Fibroblast of lung (primary cell): ENCODE measurements around the gene ZNF521. TPM values are rescaled to one million over a fixed set of nuclear protein-coding genes. Genes with fewer than 3 reads are reported as not detected.
A peak's percentile ranks its signal among the peaks of the same experiment; 100 is the strongest.
"Not testable (repeated sequence)": the region's sequence is repeated elsewhere in the genome, so short reads cannot be mapped to it uniquely, and the experiment has no call there.

Experiments used
- DNase-seq, 2 donors: peaks; one replicate each; pipeline versions ENCODE4 v3.0.0 to v3.0.0-alpha.2; 2010; ENCODE audit warnings: low read depth in 2 of 2
- H2AFZ ChIP-seq: 2 replicates; pipeline ENCODE4 v1.5.1; 2012; ENCODE audit warnings: low read length, control low read depth, inconsistent platforms
- H3K27ac ChIP-seq: 2 replicates; pipeline ENCODE4 v1.5.1; 2011; ENCODE audit warnings: low read length, control low read depth; ENCODE audit not compliant: insufficient read depth
- H3K27me3 ChIP-seq: 2 replicates; pipeline ENCODE4 v1.5.1; 2011; ENCODE audit warnings: mild to moderate bottlenecking, low read length; ENCODE audit not compliant: control insufficient read depth, insufficient read depth
- H3K36me3 ChIP-seq: 2 replicates; pipeline ENCODE4 v1.5.1; 2011; ENCODE audit warnings: low read length; ENCODE audit not compliant: control insufficient read depth, insufficient read depth
- H3K4me1 ChIP-seq: 2 replicates; pipeline ENCODE4 v1.5.1; 2011; ENCODE audit warnings: low read length; ENCODE audit not compliant: control insufficient read depth, insufficient read depth; ENCODE audit errors: extremely low read depth
- H3K4me2 ChIP-seq: 2 replicates; pipeline ENCODE4 v1.5.1; 2011; ENCODE audit warnings: low read length, control low read depth; ENCODE audit not compliant: insufficient read depth; ENCODE audit errors: extremely low read depth
- H3K4me3 ChIP-seq, 4 experiments: fragments of 200-600 bp in 1 of 4; sonication (generic) in 1 of 4; replicated peaks in 1 of 4; 2 replicates each; pipeline ENCODE4 v1.5.1; 2011 to 2016; ENCODE audit warnings: low read length in 4 of 4, low read depth in 3 of 4, mild to moderate bottlenecking in 3 of 4, control low read depth in 2 of 4, inconsistent platforms in 1 of 4, mixed read lengths in 1 of 4; ENCODE audit not compliant: insufficient read depth in 1 of 4; ENCODE audit errors: control extremely low read depth in 1 of 4
- H3K79me2 ChIP-seq: 2 replicates; pipeline ENCODE4 v1.5.1; 2012; ENCODE audit warnings: mild to moderate bottlenecking, low read length, inconsistent platforms; ENCODE audit not compliant: control insufficient read depth, insufficient read depth
- H3K9ac ChIP-seq: 2 replicates; pipeline ENCODE4 v1.5.1; 2011; ENCODE audit warnings: mild to moderate bottlenecking, low read length, control low read depth; ENCODE audit not compliant: insufficient read depth
- H3K9me3 ChIP-seq: 2 replicates; pipeline ENCODE4 v1.5.1; 2012; ENCODE audit warnings: low read depth, low read length; ENCODE audit not compliant: control insufficient read depth, insufficient read depth
- H4K20me1 ChIP-seq: 2 replicates; pipeline ENCODE4 v1.5.1; 2011; ENCODE audit warnings: low read length; ENCODE audit not compliant: control insufficient read depth, insufficient read depth; ENCODE audit errors: extremely low read depth
- EZH2 ChIP-seq: IDR thresholded peaks from 2 replicates; pipeline ENCODE4 v1.5.1; 2012; ENCODE audit warnings: low read length, control low read depth, mild to moderate bottlenecking; ENCODE audit errors: missing control alignments
- polyA plus RNA-seq, 2 donors: library from polyadenylated mRNA; depleted of rRNA in 1 of 2; stranded (reverse) in 1 of 2; unstranded in 1 of 2; fragments of >200 nt; gene quantifications; 2 replicates each; pipeline ENCODE4 v1.2.1, GENCODE V29; 2011 to 2012; ENCODE audit warnings: missing spikeins in 1 of 2
- total RNA-seq: library from RNA; depleted of rRNA; stranded (reverse); fragments of >200 nt; gene quantifications from 2 replicates; pipeline ENCODE4 v1.2.1, GENCODE V29; 2014
- TF ChIP-seq, protein P1 (sequence below), 2 donors: IDR thresholded peaks in 1 of 2; conservative IDR thresholded peaks in 1 of 2; 1 replicate in 1 of 2; 2 replicates in 1 of 2; pipeline ENCODE4 v1.5.1; 2011 to 2012; ENCODE audit warnings: low read length in 2 of 2, control low read depth in 1 of 2, inconsistent platforms in 1 of 2, low read depth in 1 of 2, mild to moderate bottlenecking in 1 of 2

ZNF521 gene
- total and polyA plus RNA-seq, 2 donors (not counting 1 experiment from before 2014, with no cell fraction given), result 25.2 to 43.6 TPM

DNA sequence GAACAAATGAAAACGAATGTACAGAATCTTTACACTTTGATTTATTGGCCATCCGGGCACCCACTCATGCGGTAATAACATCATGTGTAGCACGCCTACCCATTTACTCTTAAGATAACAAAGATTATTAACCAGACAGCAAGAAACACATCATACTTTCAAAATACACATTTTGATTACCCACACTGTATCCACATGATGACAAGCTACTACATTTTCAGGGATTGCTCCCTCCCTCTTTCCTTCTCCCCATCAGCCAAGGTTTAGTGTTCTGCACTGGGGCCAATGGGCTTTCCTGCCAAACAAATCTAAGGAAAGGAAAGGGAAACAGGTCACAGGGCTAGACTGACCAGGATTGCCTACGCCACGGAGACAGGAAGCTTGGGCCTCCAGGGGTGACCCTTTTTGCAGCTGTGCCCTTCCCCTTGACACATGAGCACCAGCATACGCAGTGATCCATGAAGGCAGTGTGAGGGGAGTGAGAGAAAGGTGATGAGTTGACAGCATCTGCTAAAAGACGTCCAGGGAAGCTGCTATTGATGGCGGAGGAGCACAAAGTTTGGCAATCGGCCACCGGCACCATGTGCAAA is 76.5 kb downstream of the ZNF521 start:
- Histone ChIP-seq H4K20me1 (no peaks in the 10 kb centered on the region), H3K4me2 (no peak overlapping the region), H3K27me3 (no peaks in the 10 kb centered on the region), H3K9me3 (no peaks in the 10 kb centered on the region), H3K4me3 (no peak overlapping the region), H3K36me3 (no peaks in the 10 kb centered on the region), H3K79me2 (no peaks in the 10 kb centered on the region), H3K27ac (no peak overlapping the region), H3K9ac (no peak overlapping the region), H3K4me1 (peaks cover 12% of the 10 kb centered on the region), H2AFZ (no peak overlapping the region)
- no peak for DNase-seq
- TF ChIP-seq, protein P1, sequence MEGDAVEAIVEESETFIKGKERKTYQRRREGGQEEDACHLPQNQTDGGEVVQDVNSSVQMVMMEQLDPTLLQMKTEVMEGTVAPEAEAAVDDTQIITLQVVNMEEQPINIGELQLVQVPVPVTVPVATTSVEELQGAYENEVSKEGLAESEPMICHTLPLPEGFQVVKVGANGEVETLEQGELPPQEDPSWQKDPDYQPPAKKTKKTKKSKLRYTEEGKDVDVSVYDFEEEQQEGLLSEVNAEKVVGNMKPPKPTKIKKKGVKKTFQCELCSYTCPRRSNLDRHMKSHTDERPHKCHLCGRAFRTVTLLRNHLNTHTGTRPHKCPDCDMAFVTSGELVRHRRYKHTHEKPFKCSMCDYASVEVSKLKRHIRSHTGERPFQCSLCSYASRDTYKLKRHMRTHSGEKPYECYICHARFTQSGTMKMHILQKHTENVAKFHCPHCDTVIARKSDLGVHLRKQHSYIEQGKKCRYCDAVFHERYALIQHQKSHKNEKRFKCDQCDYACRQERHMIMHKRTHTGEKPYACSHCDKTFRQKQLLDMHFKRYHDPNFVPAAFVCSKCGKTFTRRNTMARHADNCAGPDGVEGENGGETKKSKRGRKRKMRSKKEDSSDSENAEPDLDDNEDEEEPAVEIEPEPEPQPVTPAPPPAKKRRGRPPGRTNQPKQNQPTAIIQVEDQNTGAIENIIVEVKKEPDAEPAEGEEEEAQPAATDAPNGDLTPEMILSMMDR (conservative IDR thresholded peaks at IDR 0.05 in 1 of 2, IDR thresholded peaks at IDR 0.05 in 1 of 2; ENCODE audit: low read depth in 1 of 2, low read length in 2 of 2), result no peak
- TF ChIP-seq EZH2, result no peak

DNA sequence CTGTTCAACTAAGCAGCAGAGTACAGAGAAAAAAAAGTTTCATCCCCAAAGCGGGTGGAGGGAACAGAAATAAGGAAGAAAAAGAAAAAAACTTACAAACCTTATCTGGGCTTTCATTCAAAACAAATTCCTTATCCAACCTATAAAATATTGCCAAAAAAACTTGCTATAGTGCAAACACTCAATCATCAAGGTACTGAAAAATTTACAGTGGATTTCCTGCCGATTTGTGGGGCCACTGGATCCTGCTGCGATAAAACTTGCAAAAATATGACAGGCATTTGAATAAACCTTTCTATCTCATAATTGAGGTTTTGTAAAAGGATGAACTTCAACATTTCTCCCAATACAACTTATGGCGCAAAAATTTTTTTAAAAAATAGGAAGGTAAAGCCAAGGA is 77.0 kb downstream of the ZNF521 start:
- Histone ChIP-seq H3K4me2 (no peak overlapping the region), H3K27me3 (no peaks in the 10 kb centered on the region), H3K9ac (no peak overlapping the region), H3K79me2 (no peaks in the 10 kb centered on the region), H2AFZ (no peak overlapping the region), H4K20me1 (no peaks in the 10 kb centered on the region), H3K4me1 (peaks cover 10% of the 10 kb centered on the region), H3K27ac (no peak overlapping the region), H3K4me3 (no peak overlapping the region), H3K36me3 (no peaks in the 10 kb centered on the region), H3K9me3 (no peaks in the 10 kb centered on the region)
- peak in 1 of 2 donors; percentile 12 for DNase-seq
- TF ChIP-seq EZH2, result no peak
- TF ChIP-seq, protein P1 (conservative IDR thresholded peaks at IDR 0.05 in 1 of 2, IDR thresholded peaks at IDR 0.05 in 1 of 2; ENCODE audit: low read depth in 1 of 2, low read length in 2 of 2), result no peak

DNA sequence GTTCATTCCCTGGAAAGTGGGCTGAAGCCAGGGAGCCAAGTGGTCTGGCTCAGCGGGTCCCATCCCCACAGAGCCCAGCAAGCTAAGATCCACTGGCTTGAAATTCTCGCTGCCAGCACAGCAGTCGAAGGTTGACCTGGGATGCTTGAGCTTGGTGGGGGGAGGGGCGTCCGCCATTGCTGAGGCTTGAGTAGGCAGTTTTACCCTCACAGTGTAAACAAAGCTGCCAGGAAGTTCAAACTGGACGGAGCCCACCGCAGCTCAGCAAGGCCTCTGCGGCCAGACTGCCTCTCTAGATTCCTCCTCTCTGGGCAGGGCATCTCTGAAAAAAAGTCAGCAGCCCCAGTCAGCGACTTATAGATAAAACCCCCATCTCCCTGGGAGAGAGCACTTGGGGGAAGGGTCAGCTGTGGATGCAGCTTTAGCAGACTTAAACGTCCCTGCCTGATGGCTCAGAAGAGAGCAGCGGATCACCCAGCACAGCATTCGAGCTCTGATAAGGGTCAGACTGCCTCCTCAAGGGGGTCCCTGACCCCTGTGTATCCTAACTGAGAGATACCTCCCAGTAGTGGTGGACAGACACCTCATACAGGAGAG is 84.9 kb downstream of the ZNF521 start:
- H3K4me3 ChIP-seq, H2AFZ ChIP-seq, H3K9ac ChIP-seq, H3K79me2 ChIP-seq, H3K9me3 ChIP-seq, H3K27me3 ChIP-seq, H3K27ac ChIP-seq, H3K4me1 ChIP-seq, DNase-seq, H3K36me3 ChIP-seq, H3K4me2 ChIP-seq, H4K20me1 ChIP-seq: not testable (repeated sequence)
